HepG2 (cell line): ENCODE data around the gene CFAP46. TPM values are rescaled to one million over a fixed set of nuclear protein-coding genes. Genes with fewer than 3 reads are reported as not detected.

ENCODE experiments used
- ARNTL ChIP-seq: sonication (generic); formaldehyde crosslinking; IDR thresholded peaks from 2 replicates; pipeline ENCODE4 v1.4.0; 2020; ENCODE audit warnings: mild to moderate bottlenecking, missing genetic modification reagents
- ERF ChIP-seq: IDR thresholded peaks from 2 replicates; pipeline ENCODE4 v1.6.1; 2018; ENCODE audit warnings: missing biosample characterization, missing genetic modification reagents
- POLR2AphosphoS2 ChIP-seq: IDR thresholded peaks from 2 replicates; pipeline ENCODE4 v1.6.1; 2011; ENCODE audit warnings: low read depth, low read length, improper control_type of control experiment
- ZNF577 ChIP-seq: sonication (generic); formaldehyde crosslinking; IDR thresholded peaks from 2 replicates; pipeline ENCODE4 v1.4.0; 2020; ENCODE audit warnings: mild to moderate bottlenecking, low read depth, missing genetic modification reagents, borderline replicate concordance
- polyA plus RNA-seq, 8 experiments: library from polyadenylated mRNA; depleted of rRNA in 3 of 8; stranded (reverse) in 7 of 8; unstranded in 1 of 8; fragments of >200 nt; fragmentation: Illumina TruSeq in 4 of 8; extraction: Trizol in 4 of 8; gene quantifications; 2 replicates each; pipeline versions ENCODE4 v1.2.1 to v1.2.3, GENCODE V29; 2011 to 2016; ENCODE audit warnings: low read depth in 4 of 8, missing spikeins in 1 of 8, mixed read lengths in 1 of 8; ENCODE audit not compliant: insufficient read depth in 1 of 8
- total RNA-seq, 5 experiments: library from RNA; depleted of rRNA; stranded (reverse); fragments of >200 nt; fragmentation: Illumina TruSeq; extraction: Trizol; gene quantifications; 2 replicates each; pipeline ENCODE4 v1.2.3, GENCODE V29; 2016; ENCODE audit warnings: low read depth in 1 of 5
- TF ChIP-seq, protein P1 (sequence below), 2 experiments: fragments of 450-650 bp in 1 of 2; sonication (generic) in 1 of 2; formaldehyde crosslinking in 1 of 2; IDR thresholded peaks; 2 replicates each; pipeline versions ENCODE4 v1.6.1 to v1.8.0; 2016 to 2022; ENCODE audit warnings: antibody characterized with exemption in 1 of 2, mild to moderate bottlenecking in 1 of 2, missing genetic modification reagents in 1 of 2

Gene CFAP46
- total and polyA plus RNA-seq, 2 of the 13 experiments (the other 11 are each of a cell fraction or from before 2014, with no cell fraction given): 0.24 to 0.84 TPM

GRCh38 chr10:132926777-132927650, 15.4 kb downstream of the CFAP46 start (continued):
- TF ChIP-seq, protein P1, sequence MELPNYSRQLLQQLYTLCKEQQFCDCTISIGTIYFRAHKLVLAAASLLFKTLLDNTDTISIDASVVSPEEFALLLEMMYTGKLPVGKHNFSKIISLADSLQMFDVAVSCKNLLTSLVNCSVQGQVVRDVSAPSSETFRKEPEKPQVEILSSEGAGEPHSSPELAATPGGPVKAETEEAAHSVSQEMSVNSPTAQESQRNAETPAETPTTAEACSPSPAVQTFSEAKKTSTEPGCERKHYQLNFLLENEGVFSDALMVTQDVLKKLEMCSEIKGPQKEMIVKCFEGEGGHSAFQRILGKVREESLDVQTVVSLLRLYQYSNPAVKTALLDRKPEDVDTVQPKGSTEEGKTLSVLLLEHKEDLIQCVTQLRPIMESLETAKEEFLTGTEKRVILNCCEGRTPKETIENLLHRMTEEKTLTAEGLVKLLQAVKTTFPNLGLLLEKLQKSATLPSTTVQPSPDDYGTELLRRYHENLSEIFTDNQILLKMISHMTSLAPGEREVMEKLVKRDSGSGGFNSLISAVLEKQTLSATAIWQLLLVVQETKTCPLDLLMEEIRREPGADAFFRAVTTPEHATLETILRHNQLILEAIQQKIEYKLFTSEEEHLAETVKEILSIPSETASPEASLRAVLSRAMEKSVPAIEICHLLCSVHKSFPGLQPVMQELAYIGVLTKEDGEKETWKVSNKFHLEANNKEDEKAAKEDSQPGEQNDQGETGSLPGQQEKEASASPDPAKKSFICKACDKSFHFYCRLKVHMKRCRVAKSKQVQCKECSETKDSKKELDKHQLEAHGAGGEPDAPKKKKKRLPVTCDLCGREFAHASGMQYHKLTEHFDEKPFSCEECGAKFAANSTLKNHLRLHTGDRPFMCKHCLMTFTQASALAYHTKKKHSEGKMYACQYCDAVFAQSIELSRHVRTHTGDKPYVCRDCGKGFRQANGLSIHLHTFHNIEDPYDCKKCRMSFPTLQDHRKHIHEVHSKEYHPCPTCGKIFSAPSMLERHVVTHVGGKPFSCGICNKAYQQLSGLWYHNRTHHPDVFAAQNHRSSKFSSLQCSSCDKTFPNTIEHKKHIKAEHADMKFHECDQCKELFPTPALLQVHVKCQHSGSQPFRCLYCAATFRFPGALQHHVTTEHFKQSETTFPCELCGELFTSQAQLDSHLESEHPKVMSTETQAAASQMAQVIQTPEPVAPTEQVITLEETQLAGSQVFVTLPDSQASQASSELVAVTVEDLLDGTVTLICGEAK (IDR thresholded peaks at IDR 0.05): no peak
- TF ChIP-seq, protein P1 (CRISPR knock-in tag; IDR thresholded peaks at IDR 0.05): no peak
- no peak for TF ChIP-seq ARNTL
- no peak for TF ChIP-seq POLR2AphosphoS2
- no peak for TF ChIP-seq ZNF577 (CRISPR knock-in tag)
- TF ChIP-seq ERF (CRISPR knock-in tag): no peak
